IPS-18a (cell line): ENCODE measurements around the gene FBXO46.

Source experiments
- H3K27ac ChIP-seq: one replicate; pipeline ENCODE4 v1.5.1; 2013; ENCODE audit warnings: low read length
- H3K27me3 ChIP-seq: one replicate; pipeline ENCODE4 v1.6.1; 2013; ENCODE audit warnings: mild to moderate bottlenecking, low read length; ENCODE audit not compliant: control insufficient read depth, insufficient read depth
- H3K36me3 ChIP-seq: one replicate; pipeline ENCODE4 v1.6.1; 2013; ENCODE audit warnings: low read depth, low read length; ENCODE audit not compliant: control insufficient read depth
- H3K4me1 ChIP-seq: one replicate; pipeline ENCODE4 v1.6.1; 2013; ENCODE audit warnings: low read depth, low read length; ENCODE audit not compliant: control insufficient read depth
- H3K4me3 ChIP-seq: one replicate; pipeline ENCODE4 v1.5.1; 2013; ENCODE audit warnings: low read length
- H3K9ac ChIP-seq: one replicate; pipeline ENCODE4 v1.6.1; 2013; ENCODE audit warnings: mild to moderate bottlenecking, low read length, moderate library complexity
- H3K9me3 ChIP-seq: one replicate; pipeline ENCODE4 v1.6.1; 2013; ENCODE audit warnings: low read depth, low read length; ENCODE audit not compliant: control insufficient read depth

FBXO46 gene

DNA sequence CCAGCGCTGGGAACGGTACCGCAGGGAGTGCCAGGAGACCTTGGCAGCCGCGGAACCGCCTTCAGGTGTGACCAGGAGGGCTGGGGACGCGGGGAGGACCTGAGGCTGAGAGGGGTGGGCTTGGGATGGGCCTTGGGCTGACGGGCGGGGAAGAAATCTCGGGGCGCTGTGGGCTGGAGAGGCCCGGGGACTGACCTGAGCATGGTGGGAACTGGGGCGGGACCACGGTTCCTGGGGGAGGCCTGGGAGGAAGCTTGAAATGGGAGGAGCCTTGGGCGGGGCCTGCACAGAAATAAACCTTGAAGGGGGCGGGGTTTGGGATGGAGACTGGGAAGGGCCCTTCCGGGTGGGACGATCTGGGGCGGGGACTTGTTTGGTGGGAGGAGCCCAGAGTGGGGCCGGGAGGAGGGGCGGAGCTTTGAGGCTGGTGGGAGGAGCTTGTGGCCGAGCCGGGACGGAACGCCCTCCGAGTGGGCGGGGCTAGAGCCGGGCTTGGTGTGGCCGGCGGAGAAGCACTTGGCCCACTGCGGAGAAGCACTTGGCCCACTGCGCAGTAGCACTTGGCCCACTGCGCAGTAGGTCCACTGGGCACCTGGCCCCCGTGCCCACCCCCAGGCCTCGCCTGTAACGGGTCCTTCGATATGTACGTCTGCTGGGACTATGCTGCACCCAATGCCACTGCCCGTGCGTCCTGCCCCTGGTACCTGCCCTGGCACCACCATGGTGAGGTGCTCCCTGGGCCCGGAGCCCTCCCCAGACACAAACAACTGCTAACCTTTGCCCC is 59.8 kb downstream of the FBXO46 start:
- no peak overlapping the region for H3K27ac ChIP-seq
- no peak overlapping the region for H3K9ac ChIP-seq
- peaks cover 7% of the 10 kb centered on the region for H3K4me1 ChIP-seq
- H3K36me3 ChIP-seq: no peaks in the 10 kb centered on the region
- no peaks in the 10 kb centered on the region for H3K9me3 ChIP-seq
- H3K4me3 ChIP-seq: peak overlapping the region; percentile 61
- H3K27me3 ChIP-seq: peaks cover 55% of the 10 kb centered on the region

DNA sequence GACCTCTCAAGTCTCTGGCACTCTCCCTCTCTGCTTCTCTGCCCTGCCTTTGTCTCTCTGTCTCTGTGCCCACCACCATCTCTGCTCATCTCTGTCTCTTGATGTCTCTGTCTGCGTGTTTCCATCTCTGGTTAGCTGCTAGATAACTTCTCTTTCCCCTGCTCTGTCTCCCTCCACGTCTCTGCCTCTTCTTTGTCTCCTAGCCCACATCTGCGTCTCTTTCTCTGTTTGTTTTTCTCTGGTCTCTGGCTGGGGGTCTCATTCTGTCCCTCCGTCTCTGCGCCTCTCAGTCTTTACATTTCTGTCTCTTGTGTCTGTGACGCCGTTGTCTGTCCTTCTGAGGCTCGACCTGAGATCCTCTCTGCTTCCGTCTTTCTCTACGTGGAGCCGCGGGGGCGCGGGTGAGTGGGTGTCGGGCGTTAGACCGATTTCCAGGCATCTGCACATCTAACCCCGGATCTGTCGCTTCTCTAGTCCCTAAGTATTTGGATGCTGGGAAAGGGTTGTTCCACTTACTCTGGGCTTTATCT is 62.3 kb downstream of the FBXO46 start:
- Histone ChIP-seq H3K4me1 (peaks cover 7% of the 10 kb centered on the region), H3K36me3 (no peaks in the 10 kb centered on the region), H3K27ac (no peak overlapping the region), H3K9me3 (no peaks in the 10 kb centered on the region), H3K27me3 (peaks cover 53% of the 10 kb centered on the region), H3K4me3 (peak overlapping the region; percentile 42), H3K9ac (no peak overlapping the region)

DNA sequence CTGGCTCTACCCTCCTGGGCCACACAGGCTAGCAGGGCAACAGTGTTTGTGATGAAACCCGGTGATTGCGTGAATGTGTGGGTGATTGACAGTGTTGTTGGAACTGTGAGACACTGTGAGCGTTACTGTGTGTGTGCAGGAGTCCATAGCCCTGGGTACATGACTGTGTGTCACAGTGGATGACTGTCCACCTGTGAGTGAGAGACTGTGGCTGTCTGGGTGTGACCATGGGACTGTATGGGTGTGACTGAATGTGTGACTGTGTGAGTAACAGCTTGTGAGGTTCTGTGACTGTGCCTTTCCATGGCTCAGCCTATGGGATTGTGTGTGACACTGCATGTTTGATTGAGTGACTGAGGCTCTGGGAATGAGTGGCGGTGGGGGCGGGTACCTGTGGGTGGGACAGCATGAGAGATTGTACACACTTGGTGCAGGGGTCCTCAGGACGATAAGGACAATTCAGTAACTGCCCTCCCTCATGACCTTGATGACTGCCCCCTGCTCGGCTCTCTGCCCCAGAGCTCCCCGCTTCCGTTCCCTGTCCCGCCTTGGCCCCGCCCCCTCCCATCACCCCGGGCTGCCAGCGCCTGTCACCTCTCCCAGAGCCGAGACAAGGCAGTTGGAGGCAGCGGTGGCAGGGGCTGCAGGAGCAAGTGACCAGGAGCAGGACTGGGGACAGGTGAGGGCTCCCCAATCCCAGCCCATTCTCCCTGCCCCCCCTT is 62.9 kb downstream of the FBXO46 start, which contains the start of gene GIPR:
TSS of gene GIPR (plus strand) at position 602 of the 722 bp plus-strand sequence. CDS start 1,300 bp downstream, outside the sequence.
- Histone ChIP-seq H3K27ac (no peak within 1 kb of the TSS), H3K36me3 (no peaks in the 10 kb centered on the region), H3K9ac (no peak within 1 kb of the TSS), H3K27me3 (peaks cover 53% of the 10 kb centered on the region), H3K4me1 (peaks cover 7% of the 10 kb centered on the region), H3K9me3 (no peaks in the 10 kb centered on the region), H3K4me3 (peak within 1 kb of the TSS; percentile 42)

DNA sequence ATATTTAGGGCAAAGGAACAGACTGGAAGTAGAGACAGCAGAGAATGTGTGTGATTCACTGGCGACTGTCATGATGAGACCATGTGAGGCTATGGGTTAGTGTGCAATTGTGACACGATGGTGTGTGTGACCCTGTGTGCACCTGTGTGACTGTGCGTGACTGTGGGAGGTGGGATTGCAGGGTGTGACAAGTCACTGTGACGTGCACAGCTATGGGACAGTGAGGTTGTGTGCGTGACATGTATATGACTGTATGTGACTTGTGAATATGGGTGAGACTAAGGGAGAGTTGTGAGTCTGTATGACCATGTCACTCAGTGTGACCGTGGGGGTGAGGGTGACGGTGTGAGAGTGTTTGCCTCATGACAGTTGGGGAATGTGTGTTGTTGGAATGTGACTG is 66.1 kb downstream of the FBXO46 start:
- Histone ChIP-seq H3K36me3 (no peaks in the 10 kb centered on the region), H3K9me3 (no peaks in the 10 kb centered on the region), H3K4me3 (no peak overlapping the region), H3K4me1 (peaks cover 7% of the 10 kb centered on the region), H3K9ac (no peak overlapping the region), H3K27ac (no peak overlapping the region), H3K27me3 (peaks cover 25% of the 10 kb centered on the region)

DNA sequence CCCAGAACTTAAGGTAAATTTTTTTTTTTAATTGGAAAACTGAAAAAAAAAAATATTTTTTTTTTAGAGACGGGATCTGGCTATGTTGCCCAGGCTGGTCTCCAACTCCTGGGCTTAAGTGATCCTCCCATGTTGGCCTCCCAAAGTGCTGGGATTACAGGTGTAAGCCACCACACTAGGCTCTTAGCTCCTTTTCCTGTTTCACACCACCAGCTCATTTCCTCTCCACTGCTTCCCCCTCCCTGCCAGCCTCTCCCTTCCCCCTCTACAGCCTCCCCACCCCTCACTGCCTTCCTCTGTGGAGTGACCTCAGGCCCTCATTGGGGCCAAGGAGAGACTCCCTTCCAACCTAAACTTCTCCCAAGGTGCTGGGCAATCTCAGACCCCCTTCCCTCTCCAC is 66.9 kb downstream of the FBXO46 start:
- Histone ChIP-seq H3K4me1 (peaks cover 4% of the 10 kb centered on the region), H3K36me3 (no peaks in the 10 kb centered on the region), H3K27ac (no peak overlapping the region), H3K9me3 (no peaks in the 10 kb centered on the region), H3K4me3 (no peak overlapping the region), H3K9ac (no peak overlapping the region), H3K27me3 (peaks cover 17% of the 10 kb centered on the region)

DNA sequence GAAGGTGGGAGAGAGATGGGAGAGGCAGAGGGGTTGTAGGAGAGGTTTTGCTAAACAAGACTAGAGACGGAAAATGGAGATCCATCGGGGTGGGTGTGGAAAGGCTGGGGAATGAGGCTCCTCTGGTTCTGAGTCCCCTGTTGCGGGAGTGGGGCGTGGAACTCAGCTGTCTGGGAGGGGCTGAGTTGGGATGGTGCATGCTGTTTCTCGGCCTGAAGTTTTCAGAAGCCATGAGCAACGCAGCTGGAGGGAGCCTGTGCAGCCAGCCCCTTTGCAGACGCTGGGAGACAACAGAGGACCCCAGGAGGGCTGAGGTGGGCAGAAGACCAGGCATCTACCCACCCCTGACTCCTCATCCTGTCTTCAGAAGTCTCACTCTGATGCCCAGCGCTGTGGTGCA is 70.1 kb downstream of the FBXO46 start:
- H3K4me1 ChIP-seq: no peaks in the 10 kb centered on the region
- H3K27ac ChIP-seq: no peak overlapping the region
- no peaks in the 10 kb centered on the region for H3K9me3 ChIP-seq
- no peaks in the 10 kb centered on the region for H3K36me3 ChIP-seq
- H3K27me3 ChIP-seq: no peaks in the 10 kb centered on the region
- H3K9ac ChIP-seq: no peak overlapping the region
- no peak overlapping the region for H3K4me3 ChIP-seq
